ENCODE results near the gene SHTN1.

SHTN1 gene

DNA sequence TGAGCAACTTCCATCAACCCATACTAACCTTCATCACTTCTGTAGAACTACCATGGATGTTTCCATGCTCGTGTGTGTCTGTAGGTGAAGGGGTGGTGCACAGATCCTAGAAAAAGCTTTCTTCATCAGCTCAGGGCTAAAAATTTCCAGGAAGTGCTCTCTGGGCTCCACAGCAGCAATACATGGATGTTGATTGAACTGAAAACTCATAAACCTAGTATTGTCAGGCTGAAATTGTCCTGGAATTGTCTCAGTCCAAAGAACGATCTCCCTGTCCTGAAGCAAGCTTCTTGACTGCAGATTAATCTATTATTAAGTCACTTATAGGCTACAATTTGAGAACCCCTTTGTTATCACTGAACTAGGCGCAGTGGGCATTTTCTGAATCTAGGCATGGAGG lies 115.9 kb downstream of the SHTN1 start:
- in situ Hi-C loops (cut with MboI; ENCODE audit: low sequenced_read_pairs): no loop called here
- 0 out of 2 replicates have a peak, but pooled peaks cover 3% of the 10 kb centered on the region for H3K36me3 ChIP-seq (replicated peaks)
- H3K4me1 ChIP-seq: peaks cover 9% of the 10 kb centered on the region

DNA sequence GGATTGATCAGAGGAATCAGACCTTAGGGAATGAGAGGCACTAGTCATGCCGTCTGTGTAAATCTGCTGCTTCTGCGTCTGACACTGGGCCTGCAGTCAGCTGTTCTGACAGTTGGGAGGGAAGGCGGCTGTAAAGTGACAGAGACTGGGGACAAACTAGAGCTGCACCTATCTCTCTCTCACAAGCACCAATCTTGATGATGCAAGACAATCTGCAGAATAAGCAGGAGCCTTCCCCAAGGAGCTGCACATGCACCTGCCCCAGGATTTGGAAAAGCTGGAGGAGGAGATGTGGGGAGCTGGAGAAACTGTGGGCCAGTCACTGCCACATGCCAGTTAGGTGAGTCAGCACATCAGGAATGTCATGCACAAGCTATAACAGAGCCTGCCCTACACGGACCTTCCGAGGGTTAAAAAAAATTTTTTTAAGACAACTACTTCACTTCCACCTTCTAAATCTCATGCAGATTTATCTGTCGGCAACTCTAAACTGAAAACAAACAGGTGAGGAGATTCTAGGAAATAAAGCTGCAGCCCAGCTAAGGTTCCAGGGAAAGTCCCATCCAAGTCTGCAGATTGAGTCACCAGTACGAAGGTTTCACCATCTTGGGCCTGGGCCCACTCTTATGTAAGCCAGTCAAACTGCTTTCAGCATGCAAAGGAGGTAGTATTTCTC lies 116.5 kb downstream of the SHTN1 start:
- no peak for DNase-seq (ENCODE audit: low spot score in 2 of 2)
- H3K36me3 ChIP-seq (replicated peaks): 0 out of 2 replicates have a peak, but pooled peaks cover 3% of the 10 kb centered on the region
- peaks cover 6% of the 10 kb centered on the region for H3K4me1 ChIP-seq
- in situ Hi-C loops (cut with MboI; ENCODE audit: low sequenced_read_pairs): no loop called here
- H3K4me3 ChIP-seq: no peak overlapping the region
- H3K27me3 ChIP-seq (ENCODE audit: low read depth): no peaks in the 10 kb centered on the region
- no peaks in the 10 kb centered on the region for H3K9me3 ChIP-seq

More for the DNA sequence above, 115.9 kb downstream of the SHTN1 start:
- no peaks in the 10 kb centered on the region for H3K9me3 ChIP-seq
- H3K27me3 ChIP-seq (ENCODE audit: low read depth): no peaks in the 10 kb centered on the region
- H3K4me3 ChIP-seq: no peak overlapping the region
- DNase-seq (ENCODE audit: low spot score in 2 of 2): no peak

DNA sequence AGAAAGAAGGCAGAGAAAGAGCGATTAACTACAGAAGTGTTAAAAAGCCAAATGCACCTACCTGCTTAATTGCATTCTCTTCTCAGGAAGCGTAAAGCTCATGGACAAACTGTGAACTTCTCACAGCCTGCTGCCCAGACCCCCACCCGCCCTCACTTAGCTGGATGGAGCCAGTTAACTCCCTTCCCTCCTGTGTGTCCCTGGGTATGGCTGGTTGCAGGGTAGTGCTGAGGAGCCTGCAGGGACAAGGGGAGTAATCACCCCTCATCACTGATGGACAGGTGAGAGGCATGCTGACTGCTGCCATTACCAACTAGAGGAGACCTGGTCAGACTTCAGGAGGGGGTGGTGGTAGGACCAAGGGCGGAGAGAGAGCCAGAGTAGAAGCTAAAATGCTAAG lies 118.2 kb downstream of the SHTN1 start:
- Histone ChIP-seq H3K27me3 (ENCODE audit: low read depth) (no peaks in the 10 kb centered on the region), H3K9me3 (no peaks in the 10 kb centered on the region), H3K4me3 (no peak overlapping the region), H3K36me3 (replicated peaks) (no peaks in the 10 kb centered on the region), H3K4me1 (no peaks in the 10 kb centered on the region)
- in situ Hi-C loops (cut with MboI; ENCODE audit: low sequenced_read_pairs): no loop called here
- DNase-seq (ENCODE audit: low spot score in 2 of 2): no peak

DNA sequence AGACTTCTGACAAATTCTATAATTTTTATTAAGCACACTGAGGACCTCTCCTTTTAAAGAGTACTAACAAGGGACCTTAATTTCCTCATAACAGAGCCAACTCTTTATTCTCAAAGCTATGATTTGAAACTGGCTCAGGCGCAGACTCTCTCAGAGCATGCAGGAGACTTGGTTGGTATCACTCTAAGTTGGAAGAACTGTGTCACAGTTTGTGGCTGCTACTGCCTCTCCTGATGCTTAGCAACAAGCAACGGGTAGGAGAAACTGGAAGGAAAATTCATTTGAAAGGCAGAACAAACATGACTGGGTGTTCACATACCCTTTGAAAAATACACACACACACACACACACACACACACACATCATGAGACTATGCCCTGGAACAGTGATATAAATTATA lies 122.3 kb downstream of the SHTN1 start:
- Histone ChIP-seq H3K9me3 (no peaks in the 10 kb centered on the region), H3K4me3 (no peak overlapping the region), H3K27me3 (ENCODE audit: low read depth) (no peaks in the 10 kb centered on the region), H3K36me3 (replicated peaks) (no peaks in the 10 kb centered on the region), H3K4me1 (no peaks in the 10 kb centered on the region)
- in situ Hi-C loops (cut with MboI; ENCODE audit: low sequenced_read_pairs): no loop called here
- no peak for DNase-seq (ENCODE audit: low spot score in 2 of 2)

DNA sequence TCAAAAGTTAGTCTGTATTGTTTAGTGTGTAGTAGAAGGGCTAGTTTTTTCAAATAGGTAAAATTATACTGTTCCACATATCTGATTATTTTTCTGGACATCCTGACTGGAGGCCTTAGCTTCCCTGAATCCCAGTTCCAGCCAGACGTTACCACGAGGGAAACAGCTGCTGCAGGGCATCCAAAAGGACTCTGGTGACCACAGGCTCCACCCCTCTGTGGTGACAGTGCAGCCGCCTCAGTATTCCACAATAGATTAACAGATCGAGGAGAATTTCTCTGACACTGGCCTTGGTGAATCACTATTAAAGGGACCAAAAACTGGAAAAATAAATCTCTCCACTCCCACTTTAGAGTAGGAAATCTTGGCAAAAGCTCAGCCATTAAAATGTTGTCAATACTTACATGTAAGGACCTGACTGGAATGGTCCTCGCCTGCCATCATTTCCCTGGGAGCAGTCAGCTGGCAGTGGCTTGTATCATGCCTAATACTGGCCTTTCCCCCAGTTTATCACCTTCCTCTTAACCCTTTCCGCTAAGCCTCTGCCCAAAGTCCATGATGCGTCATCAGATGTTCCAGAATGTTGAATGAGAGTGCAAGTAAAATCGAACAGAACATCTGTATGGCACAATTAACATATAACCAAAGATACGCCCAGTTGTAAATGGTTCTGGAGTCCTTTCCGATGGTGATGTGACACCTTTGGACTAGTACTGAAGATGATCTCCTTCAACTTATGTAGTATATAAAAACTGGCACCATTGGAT lies 124.1 kb downstream of the SHTN1 start:
- Histone ChIP-seq H3K4me1 (no peaks in the 10 kb centered on the region), H3K27me3 (ENCODE audit: low read depth) (no peaks in the 10 kb centered on the region), H3K4me3 (no peak overlapping the region), H3K36me3 (replicated peaks) (no peaks in the 10 kb centered on the region), H3K9me3 (no peaks in the 10 kb centered on the region)
- in situ Hi-C loops (cut with MboI; ENCODE audit: low sequenced_read_pairs): no loop called here
- no peak for DNase-seq (ENCODE audit: low spot score in 2 of 2)

DNA sequence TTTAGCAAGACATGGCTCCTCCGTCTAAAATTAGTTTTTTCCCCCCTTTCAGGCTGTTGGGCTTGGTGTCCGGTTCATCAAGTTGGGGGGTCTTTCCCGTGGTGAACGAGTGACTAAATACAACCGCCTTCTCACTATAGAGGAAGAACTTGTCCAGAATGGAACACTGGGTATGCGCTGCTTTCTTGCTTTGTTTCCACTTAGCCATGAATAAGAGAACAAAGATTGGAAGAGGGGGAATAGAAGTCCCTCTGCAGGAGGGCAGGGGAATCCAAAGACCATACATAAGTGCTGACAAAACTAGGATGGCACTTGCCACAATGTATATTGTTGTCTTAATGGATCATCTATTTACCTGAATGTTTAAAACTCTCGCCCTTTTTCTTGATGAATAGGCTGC lies 125.2 kb downstream of the SHTN1 start:
- Histone ChIP-seq H3K4me1 (no peaks in the 10 kb centered on the region), H3K36me3 (replicated peaks) (no peaks in the 10 kb centered on the region), H3K27me3 (ENCODE audit: low read depth) (no peaks in the 10 kb centered on the region), H3K4me3 (no peak overlapping the region), H3K9me3 (no peaks in the 10 kb centered on the region)
- DNase-seq (ENCODE audit: low spot score in 2 of 2): no peak
- in situ Hi-C loops (cut with MboI; ENCODE audit: low sequenced_read_pairs): no loop called here

DNA sequence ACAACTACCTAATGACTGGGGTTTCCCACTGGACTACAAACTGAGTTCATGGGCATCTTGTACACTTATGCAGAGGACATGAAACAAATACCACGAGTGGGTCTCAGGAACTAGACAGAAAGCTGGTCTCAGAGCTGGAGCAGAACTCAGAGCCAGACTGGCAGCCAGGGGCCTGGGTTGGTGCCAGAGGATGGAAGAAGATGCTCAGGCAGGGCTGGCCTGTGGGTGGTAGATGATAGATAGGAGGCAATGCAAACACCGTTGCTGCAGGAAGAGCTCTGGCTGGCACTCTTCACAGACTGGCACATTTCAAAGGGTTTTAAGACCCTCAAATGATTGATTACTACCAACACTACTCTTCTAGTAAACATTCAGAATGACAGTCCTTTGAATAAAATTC lies 126.9 kb downstream of the SHTN1 start:
- Histone ChIP-seq H3K9me3 (no peaks in the 10 kb centered on the region), H3K4me3 (no peak overlapping the region), H3K4me1 (no peaks in the 10 kb centered on the region), H3K27me3 (ENCODE audit: low read depth) (no peaks in the 10 kb centered on the region), H3K36me3 (replicated peaks) (no peaks in the 10 kb centered on the region)
- no peak for DNase-seq (ENCODE audit: low spot score in 2 of 2)
- in situ Hi-C loops (cut with MboI; ENCODE audit: low sequenced_read_pairs): no loop called here

DNA sequence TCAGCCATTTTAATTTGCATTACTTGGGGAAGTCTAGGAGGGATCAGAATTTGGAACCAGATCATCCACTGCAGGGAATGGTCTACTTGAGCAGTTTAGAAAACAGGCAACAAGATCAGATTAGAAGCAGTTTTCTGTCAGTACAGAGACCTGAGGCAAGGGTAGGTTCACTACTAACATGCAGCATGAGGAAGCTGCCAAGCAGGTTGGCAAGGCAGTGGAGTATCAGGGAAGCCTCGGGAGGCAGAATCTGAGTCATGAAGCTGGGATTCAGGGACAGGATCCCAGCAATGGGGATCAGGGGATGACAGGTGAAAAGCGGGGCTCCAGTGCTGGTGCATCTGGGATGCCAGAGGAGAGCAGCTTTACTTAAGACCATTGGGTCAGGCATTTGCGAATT lies 127.6 kb downstream of the SHTN1 start:
- H3K27me3 ChIP-seq (ENCODE audit: low read depth): 0 out of 2 replicates have a peak, but pooled peaks cover 4% of the 10 kb centered on the region
- H3K4me3 ChIP-seq: no peak overlapping the region
- no peaks in the 10 kb centered on the region for H3K4me1 ChIP-seq
- no peaks in the 10 kb centered on the region for H3K36me3 ChIP-seq (replicated peaks)
- no peak for DNase-seq (ENCODE audit: low spot score in 2 of 2)
- in situ Hi-C loops (cut with MboI; ENCODE audit: low sequenced_read_pairs): no loop called here
- H3K9me3 ChIP-seq: no peaks in the 10 kb centered on the region

DNA sequence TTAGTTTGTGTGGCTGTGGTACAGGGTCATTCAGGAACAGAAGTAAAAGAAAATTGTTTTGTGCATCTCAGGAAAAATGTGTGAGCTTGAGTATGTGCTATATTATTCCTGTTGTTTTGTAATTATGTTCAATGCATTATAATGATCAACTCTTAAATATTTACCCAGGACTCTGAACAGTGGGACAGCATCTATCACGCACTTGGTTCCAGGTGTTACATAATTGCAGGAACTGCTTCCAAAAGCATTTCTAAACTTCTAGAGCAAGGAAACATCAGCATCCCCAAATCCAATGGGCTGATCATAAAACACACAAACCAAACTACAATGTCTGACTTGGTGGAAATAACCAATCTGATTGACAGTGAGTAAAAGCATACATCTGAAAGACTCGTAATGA lies 129.1 kb downstream of the SHTN1 start:
- Histone ChIP-seq H3K9me3 (no peaks in the 10 kb centered on the region), H3K36me3 (replicated peaks) (no peaks in the 10 kb centered on the region), H3K27me3 (ENCODE audit: low read depth) (peaks cover 6% of the 10 kb centered on the region; the same call in 1 of the 2 replicates), H3K4me1 (no peaks in the 10 kb centered on the region), H3K4me3 (no peak overlapping the region)
- in situ Hi-C loops (cut with MboI; ENCODE audit: low sequenced_read_pairs): no loop called here
- DNase-seq (ENCODE audit: low spot score in 2 of 2): no peak

DNA sequence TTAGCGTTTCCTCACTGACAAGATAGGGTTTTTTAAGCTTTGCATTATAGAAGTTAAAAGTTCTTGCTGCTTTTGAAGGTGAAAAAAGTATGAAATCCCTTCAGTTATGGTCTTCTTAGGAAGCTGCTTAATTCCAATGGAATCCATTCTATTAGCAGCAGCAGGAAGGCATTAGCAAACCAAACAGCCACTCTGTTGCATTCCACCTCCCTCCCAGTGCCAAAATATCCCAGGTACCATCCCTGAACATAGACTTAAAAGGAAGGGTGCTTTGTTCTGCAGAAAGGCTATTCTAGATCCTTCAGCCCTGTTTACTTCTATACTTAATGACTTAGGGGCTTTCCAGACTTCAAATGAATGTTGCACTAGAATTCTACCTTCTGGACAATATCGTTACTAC lies 131.9 kb downstream of the SHTN1 start:
- Histone ChIP-seq H3K36me3 (replicated peaks) (no peaks in the 10 kb centered on the region), H3K27me3 (ENCODE audit: low read depth) (peaks cover 6% of the 10 kb centered on the region; the same call in 1 of the 2 replicates), H3K4me1 (no peaks in the 10 kb centered on the region), H3K4me3 (no peak overlapping the region), H3K9me3 (no peaks in the 10 kb centered on the region)
- in situ Hi-C loops (cut with MboI; ENCODE audit: low sequenced_read_pairs): no loop called here
- DNase-seq (ENCODE audit: low spot score in 2 of 2): no peak

DNA sequence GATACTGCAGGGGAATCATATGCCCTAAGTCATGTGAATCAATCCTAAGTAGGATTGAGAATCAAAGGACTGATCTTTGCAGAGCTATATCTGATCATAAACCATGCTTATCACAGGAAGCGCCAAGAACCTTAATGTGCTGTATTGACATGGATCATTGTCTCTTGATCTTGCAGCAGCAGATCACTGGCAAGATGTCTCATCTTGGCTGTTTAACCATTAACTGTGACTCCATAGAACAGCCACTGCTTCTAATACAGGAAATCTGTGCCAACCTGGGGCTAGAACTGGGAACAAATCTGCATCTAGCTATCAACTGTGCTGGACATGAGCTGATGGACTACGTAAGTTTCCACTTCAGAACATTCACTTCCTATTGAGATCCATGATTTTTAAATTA lies 134.0 kb downstream of the SHTN1 start:
- DNase-seq (ENCODE audit: low spot score in 2 of 2): no peak
- Histone ChIP-seq H3K4me1 (no peaks in the 10 kb centered on the region), H3K9me3 (no peaks in the 10 kb centered on the region), H3K27me3 (ENCODE audit: low read depth) (peaks cover 6% of the 10 kb centered on the region; the same call in 1 of the 2 replicates), H3K4me3 (no peak overlapping the region), H3K36me3 (replicated peaks) (no peaks in the 10 kb centered on the region)
- in situ Hi-C loops (cut with MboI; ENCODE audit: low sequenced_read_pairs): no loop called here

DNA sequence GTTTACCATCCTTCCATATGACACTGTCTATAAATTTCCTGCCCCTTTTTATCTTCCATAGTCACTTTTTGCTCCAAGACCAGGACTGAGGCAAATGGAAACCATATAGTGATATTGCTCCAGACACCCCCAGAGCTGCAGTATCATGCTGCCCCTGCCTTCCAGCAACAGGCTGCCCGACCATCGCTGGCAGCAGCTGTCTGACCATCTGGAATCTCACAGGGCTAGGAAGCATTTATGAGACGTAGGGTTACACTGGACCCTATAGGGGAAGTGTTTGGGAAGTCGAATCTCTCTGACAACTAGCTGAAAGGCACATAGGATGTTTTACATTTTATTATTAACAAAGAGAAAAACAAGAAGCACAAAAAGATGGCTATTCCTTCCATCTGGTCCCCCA lies 136.3 kb downstream of the SHTN1 start:
- in situ Hi-C loops (cut with MboI; ENCODE audit: low sequenced_read_pairs): no loop called here
- DNase-seq (ENCODE audit: low spot score in 2 of 2): no peak
- Histone ChIP-seq H3K4me1 (no peaks in the 10 kb centered on the region), H3K27me3 (ENCODE audit: low read depth) (peaks cover 6% of the 10 kb centered on the region; the same call in 1 of the 2 replicates), H3K4me3 (no peak overlapping the region), H3K36me3 (replicated peaks) (no peaks in the 10 kb centered on the region), H3K9me3 (no peaks in the 10 kb centered on the region)

DNA sequence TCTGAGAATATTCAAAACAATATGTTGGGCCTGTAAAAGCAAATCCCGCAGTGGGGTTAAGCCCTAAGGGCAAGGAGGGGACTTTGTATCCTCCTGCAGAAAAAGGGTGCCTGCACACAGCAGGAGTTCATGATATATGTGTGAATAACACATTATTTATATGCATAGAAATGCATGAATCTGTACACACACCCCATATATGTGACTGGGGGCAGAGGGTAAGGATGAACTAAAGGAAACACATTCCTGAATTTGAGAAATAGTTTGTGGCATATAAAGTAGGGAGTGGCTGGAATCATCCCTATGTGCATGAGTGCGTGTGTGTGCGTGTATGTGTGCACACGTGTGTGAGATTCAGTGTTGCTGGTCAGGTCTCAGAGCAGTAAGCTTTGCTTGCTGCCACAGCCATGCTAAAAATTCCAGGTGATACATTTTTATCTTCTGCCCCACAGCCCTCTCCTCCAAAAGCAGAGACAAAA lies 136.8 kb downstream of the SHTN1 start:
- no peak overlapping the region for H3K4me3 ChIP-seq
- no peaks in the 10 kb centered on the region for H3K9me3 ChIP-seq
- no peaks in the 10 kb centered on the region for H3K36me3 ChIP-seq (replicated peaks)
- peaks cover 6% of the 10 kb centered on the region; the same call in 1 of the 2 replicates for H3K27me3 ChIP-seq (ENCODE audit: low read depth)
- in situ Hi-C loops (cut with MboI; ENCODE audit: low sequenced_read_pairs): no loop called here
- no peaks in the 10 kb centered on the region for H3K4me1 ChIP-seq
- no peak for DNase-seq (ENCODE audit: low spot score in 2 of 2)

DNA sequence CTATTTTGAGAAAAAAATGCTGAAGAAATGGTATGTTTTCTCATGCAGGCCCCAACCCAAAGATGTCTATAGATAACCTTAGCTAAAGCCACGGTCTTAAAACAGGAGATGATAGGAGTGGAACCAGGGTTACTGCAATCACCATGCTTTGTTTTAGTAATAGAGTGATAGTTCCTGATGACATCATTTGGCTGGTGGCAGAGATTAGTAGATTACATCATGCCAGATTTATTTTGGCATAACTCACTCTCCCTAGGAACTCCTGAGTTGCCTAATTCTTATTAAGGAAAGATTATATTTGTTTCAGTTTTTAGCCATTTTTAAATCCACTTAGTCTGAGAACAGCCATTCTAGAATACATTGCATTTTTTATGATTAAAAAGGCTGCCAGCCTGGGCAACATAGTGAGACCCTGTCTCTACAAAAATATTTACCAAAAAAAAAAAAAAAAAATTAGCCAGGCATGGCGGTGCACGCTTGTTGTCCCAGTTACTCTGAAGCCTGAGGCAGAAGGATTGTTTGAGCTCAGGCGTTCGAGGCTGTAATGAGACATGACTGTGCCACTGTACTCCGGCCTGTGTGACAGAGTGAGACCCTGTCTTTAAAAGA lies 137.9 kb downstream of the SHTN1 start:
- H3K4me1 ChIP-seq: no peaks in the 10 kb centered on the region
- no peak overlapping the region for H3K4me3 ChIP-seq
- peaks cover 2% of the 10 kb centered on the region; the same call in 1 of the 2 replicates for H3K27me3 ChIP-seq (ENCODE audit: low read depth)
- in situ Hi-C loops (cut with MboI; ENCODE audit: low sequenced_read_pairs): no loop called here
- no peaks in the 10 kb centered on the region for H3K9me3 ChIP-seq
- H3K36me3 ChIP-seq (replicated peaks): no peaks in the 10 kb centered on the region
- DNase-seq (ENCODE audit: low spot score in 2 of 2): no peak
